PC-3 (cell line): ENCODE data around the gene TMEFF2. TPM values are rescaled to one million over a fixed set of nuclear protein-coding genes. Genes with fewer than 3 reads are reported as not detected.

ENCODE experiments used
- ATAC-seq: fragments of 200-7000 bp; cut with Tn5 transposase; 2 replicates; pipeline ENCODE4 v1.9.1; 2020; ENCODE audit warnings: mild to moderate bottlenecking, moderate library complexity
- BruUV-seq: library from RNA; stranded (reverse); fragments of 400-500 nt; replicated peaks from 2 replicates; lab custom pipeline; 2021; lab: Mats Ljungman, UMichigan
- CTCF ChIA-PET: fragments of 300-600 bp; sonication (Branson Sonifier 250); formaldehyde crosslinking; loops from one replicate; lab custom pipeline; 2022; ENCODE audit warnings: antibody characterized with exemption; lab: Charles Lee
- POLR2A ChIA-PET: fragments of 300-600 bp; sonication (Branson Sonifier 250); formaldehyde crosslinking; loops from one replicate; lab custom pipeline; 2022; ENCODE audit warnings: antibody characterized with exemption; ENCODE audit not compliant: unreplicated experiment; lab: Charles Lee
- DNase-seq: peaks from one replicate; pipeline ENCODE4 v3.0.0-alpha.2; 2015
- H2AFZ ChIP-seq: fragments of 300-600 bp; sonication (generic); 2 replicates; pipeline ENCODE4 v1.6.0; 2016; ENCODE audit warnings: antibody characterized with exemption, low read length
- H3F3A ChIP-seq: fragments of 300-600 bp; sonication (generic); one replicate; pipeline ENCODE4 v1.6.0; 2017; ENCODE audit warnings: antibody characterized with exemption, low read length, control low read depth, mild to moderate bottlenecking; ENCODE audit not compliant: unreplicated experiment
- H3K27ac ChIP-seq: fragments of 300-600 bp; sonication (generic); 2 replicates; pipeline ENCODE4 v1.5.1; 2016; ENCODE audit warnings: mild to moderate bottlenecking, low read length
- H3K27me3 ChIP-seq: fragments of 300-600 bp; sonication (generic); 2 replicates; pipeline ENCODE4 v1.6.1; 2016; ENCODE audit warnings: low read length, mixed read lengths
- H3K36me3 ChIP-seq: fragments of 300-600 bp; sonication (generic); 2 replicates; pipeline ENCODE4 v1.6.1; 2016; ENCODE audit warnings: low read depth, mixed run types, low read length, mixed read lengths
- H3K4me1 ChIP-seq: fragments of 300-600 bp; sonication (generic); 2 replicates; pipeline ENCODE4 v1.5.1; 2016; ENCODE audit warnings: low read length; ENCODE audit not compliant: insufficient read depth
- H3K4me2 ChIP-seq: fragments of 300-600 bp; sonication (generic); 2 replicates; pipeline ENCODE4 v1.6.0; 2016; ENCODE audit warnings: low read length
- H3K4me3 ChIP-seq: fragments of 300-600 bp; sonication (generic); 2 replicates; pipeline ENCODE4 v1.5.1; 2016; ENCODE audit warnings: mild to moderate bottlenecking, low read length, mixed read lengths
- H3K79me2 ChIP-seq: fragments of 300-600 bp; sonication (generic); 2 replicates; pipeline ENCODE4 v1.6.1; 2017; ENCODE audit warnings: low read length, mixed read lengths
- H3K9ac ChIP-seq: fragments of 300-600 bp; sonication (generic); 2 replicates; pipeline ENCODE4 v1.6.0; 2016; ENCODE audit warnings: mild to moderate bottlenecking, low read length
- H3K9me2 ChIP-seq: fragments of 300-600 bp; sonication (generic); replicated peaks from 2 replicates; pipeline ENCODE4 v1.6.1; 2016; ENCODE audit warnings: mixed run types, low read length, mixed read lengths
- H3K9me3 ChIP-seq: fragments of 300-600 bp; sonication (generic); 2 replicates; pipeline ENCODE4 v1.6.1; 2016; ENCODE audit warnings: low read length, mixed read lengths
- H4K20me1 ChIP-seq: fragments of 300-600 bp; sonication (generic); 2 replicates; pipeline ENCODE4 v1.6.1; 2016; ENCODE audit warnings: low read length, mixed read lengths
- CTCF ChIP-seq: fragments of 300-600 bp; sonication (generic); conservative IDR thresholded peaks from 2 replicates; pipeline ENCODE4 v1.5.1; 2017; ENCODE audit warnings: antibody characterized with exemption, low read depth, mild to moderate bottlenecking, low read length
- EZH2 ChIP-seq: fragments of 300-600 bp; sonication (generic); IDR thresholded peaks from one replicate; pipeline ENCODE4 v1.6.1; 2017; ENCODE audit warnings: antibody characterized with exemption, mild to moderate bottlenecking, low read length; ENCODE audit not compliant: unreplicated experiment
- EZH2phosphoT487 ChIP-seq: fragments of 300-600 bp; sonication (generic); IDR thresholded peaks from 2 replicates; pipeline ENCODE4 v1.6.1; 2018; ENCODE audit warnings: mild to moderate bottlenecking, antibody characterized with exemption, low read length, borderline replicate concordance
- intact Hi-C: fragments of 100-400 bp; cut with micrococcal nuclease; formaldehyde crosslinking; loops from 2 replicates; pipeline ENCODE4 v1.9.0; 2023
- total RNA-seq: library from RNA; depleted of rRNA; stranded (reverse); fragments of >200 nt; gene quantifications from 2 replicates; pipeline ENCODE4 v1.2.3, GENCODE V29; 2014

The TMEFF2 gene
- total RNA-seq, 1 experiment from 2014 or later, result not detected

GRCh38 chr2:191952515-191953270 is 242.0 kb downstream of the TMEFF2 start:
- H3K4me2 ChIP-seq, result no peak overlapping the region
- TF ChIP-seq EZH2 (no peak), CTCF (no peak), EZH2phosphoT487 (no peak)
- H3K27me3 ChIP-seq, result no peaks in the 10 kb centered on the region
- H3K79me2 ChIP-seq, result no peaks in the 10 kb centered on the region
- H3K4me1 ChIP-seq, result peaks cover 6% of the 10 kb centered on the region; the same call in 1 of the 2 replicates
- ATAC-seq (no peak), DNase-seq (no peak)
- H3K9ac ChIP-seq, result no peak overlapping the region
- intact Hi-C loops, result no loop called here
- no peak overlapping the region for H3K4me3 ChIP-seq
- no peaks in the 10 kb centered on the region for H3F3A ChIP-seq
- H3K36me3 ChIP-seq, result no peaks in the 10 kb centered on the region
- no peaks in the 10 kb centered on the region for H3K9me3 ChIP-seq
- no TSS peak for BruUV-seq
- H2AFZ ChIP-seq, result no peak overlapping the region
- H4K20me1 ChIP-seq, result no peaks in the 10 kb centered on the region
- ChIA-PET POLR2A (no interaction called here), CTCF (no interaction called here)
- no peaks in the 10 kb centered on the region for H3K9me2 ChIP-seq
- H3K27ac ChIP-seq, result no peak overlapping the region

GRCh38 chr2:191951832-191952231 is 242.9 kb downstream of the TMEFF2 start:
- intact Hi-C loops, result no loop called here
- TF ChIP-seq CTCF (no peak), EZH2 (no peak), EZH2phosphoT487 (no peak)
- H3K27ac ChIP-seq, result no peak overlapping the region
- DNase-seq, result no peak
- H3K9me2 ChIP-seq, result no peaks in the 10 kb centered on the region
- no peak overlapping the region for H3K4me2 ChIP-seq
- no peaks in the 10 kb centered on the region for H3K36me3 ChIP-seq
- ChIA-PET POLR2A (no interaction called here), CTCF (no interaction called here)
- H2AFZ ChIP-seq, result no peak overlapping the region
- no peak for ATAC-seq
- no peaks in the 10 kb centered on the region for H3K9me3 ChIP-seq
- H3F3A ChIP-seq, result no peaks in the 10 kb centered on the region
- peaks cover 6% of the 10 kb centered on the region; the same call in 1 of the 2 replicates for H3K4me1 ChIP-seq
- H3K9ac ChIP-seq, result no peak overlapping the region
- no peaks in the 10 kb centered on the region for H3K79me2 ChIP-seq
- H3K27me3 ChIP-seq, result no peaks in the 10 kb centered on the region
- H4K20me1 ChIP-seq, result no peaks in the 10 kb centered on the region
- no TSS peak for BruUV-seq
- H3K4me3 ChIP-seq, result no peak overlapping the region

DNA sequence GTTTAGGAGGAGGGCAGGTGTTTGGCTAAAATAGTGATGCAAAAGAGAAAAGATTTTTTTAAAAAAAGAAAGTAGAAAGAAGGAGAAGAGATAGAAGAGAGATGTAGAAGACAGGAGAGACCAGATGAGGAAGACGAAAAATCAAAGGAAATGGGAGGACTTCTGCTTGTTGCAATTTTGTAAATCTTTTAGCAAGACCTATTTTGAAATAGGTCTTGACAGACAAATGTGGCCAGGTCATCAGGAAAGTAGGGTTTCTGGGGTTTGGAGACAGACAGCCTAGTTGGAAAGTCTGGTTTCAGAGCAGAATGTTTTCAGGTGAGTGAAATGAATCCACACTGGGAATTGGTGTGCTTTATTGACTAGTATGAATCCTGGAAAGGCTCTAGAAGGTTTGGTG is 243.4 kb downstream of the TMEFF2 start:
- ChIA-PET POLR2A (no interaction called here), CTCF (no interaction called here)
- TF ChIP-seq EZH2 (no peak), EZH2phosphoT487 (no peak), CTCF (no peak)
- Histone ChIP-seq H3K27me3 (no peaks in the 10 kb centered on the region), H3K9me3 (no peaks in the 10 kb centered on the region), H3K36me3 (no peaks in the 10 kb centered on the region), H3K4me2 (no peak overlapping the region), H4K20me1 (no peaks in the 10 kb centered on the region), H3K27ac (no peak overlapping the region), H3K79me2 (no peaks in the 10 kb centered on the region), H3F3A (no peaks in the 10 kb centered on the region), H3K9me2 (no peaks in the 10 kb centered on the region), H3K4me3 (no peak overlapping the region), H3K9ac (no peak overlapping the region), H2AFZ (no peak overlapping the region), H3K4me1 (peaks cover 9% of the 10 kb centered on the region; the same call in 1 of the 2 replicates)
- ATAC-seq (no peak), DNase-seq (no peak)
- no TSS peak for BruUV-seq
- intact Hi-C loops, result no loop called here
